Measurements from ENCODE around the gene APLP1.

Gene APLP1

GRCh38 chr19:35845215-35846037, 22.9 kb upstream of the APLP1 start:
- DNase-seq (ENCODE audit: low spot score): no peak
- Mint-ChIP-seq H3K27me3 (ENCODE audit: low read depth) (peaks cover 51% of the 10 kb centered on the region), H3K4me1 (ENCODE audit: low read depth) (peaks cover 9% of the 10 kb centered on the region), H3K27ac (no peak overlapping the region), H3K4me3 (peak overlapping the region; percentile 62), H3K9me3 (no peaks in the 10 kb centered on the region), H3K36me3 (ENCODE audit: low read depth) (no peaks in the 10 kb centered on the region)

GRCh38 chr19:35846038-35846668, 22.2 kb upstream of the APLP1 start:
- Mint-ChIP-seq H3K9me3 (no peaks in the 10 kb centered on the region), H3K36me3 (ENCODE audit: low read depth) (no peaks in the 10 kb centered on the region), H3K27me3 (ENCODE audit: low read depth) (peaks cover 56% of the 10 kb centered on the region), H3K4me3 (no peak overlapping the region), H3K4me1 (ENCODE audit: low read depth) (peaks cover 9% of the 10 kb centered on the region), H3K27ac (no peak overlapping the region)
- no peak for DNase-seq (ENCODE audit: low spot score)

GRCh38 chr19:35847911-35848310, 20.5 kb upstream of the APLP1 start:
- Mint-ChIP-seq H3K4me1 (ENCODE audit: low read depth) (peaks cover 9% of the 10 kb centered on the region), H3K27ac (no peak overlapping the region), H3K4me3 (no peak overlapping the region), H3K36me3 (ENCODE audit: low read depth) (no peaks in the 10 kb centered on the region), H3K9me3 (no peaks in the 10 kb centered on the region), H3K27me3 (ENCODE audit: low read depth) (peaks cover 62% of the 10 kb centered on the region)
- no peak for DNase-seq (ENCODE audit: low spot score)

- H3K4me3 Mint-ChIP-seq: no peak overlapping the region
- no peaks in the 10 kb centered on the region for H3K36me3 Mint-ChIP-seq (ENCODE audit: low read depth)
- peaks cover 59% of the 10 kb centered on the region for H3K27me3 Mint-ChIP-seq (ENCODE audit: low read depth)
- H3K9me3 Mint-ChIP-seq: no peaks in the 10 kb centered on the region
- H3K4me1 Mint-ChIP-seq (ENCODE audit: low read depth): peaks cover 9% of the 10 kb centered on the region
- H3K27ac Mint-ChIP-seq: no peak overlapping the region
- no peak for DNase-seq (ENCODE audit: low spot score)
Observed at GRCh38 chr19:35848486-35848885, 19.9 kb upstream of the APLP1 start.

GRCh38 chr19:35848919-35849505, 19.4 kb upstream of the APLP1 start:
- H3K4me3 Mint-ChIP-seq: no peak overlapping the region
- H3K4me1 Mint-ChIP-seq (ENCODE audit: low read depth): peaks cover 9% of the 10 kb centered on the region
- DNase-seq (ENCODE audit: low spot score): no peak
- no peak overlapping the region for H3K27ac Mint-ChIP-seq
- H3K36me3 Mint-ChIP-seq (ENCODE audit: low read depth): no peaks in the 10 kb centered on the region
- H3K27me3 Mint-ChIP-seq (ENCODE audit: low read depth): peaks cover 55% of the 10 kb centered on the region
- no peaks in the 10 kb centered on the region for H3K9me3 Mint-ChIP-seq

GRCh38 chr19:35851213-35852028, 17.0 kb upstream of the APLP1 start:
- H3K27ac Mint-ChIP-seq: no peak overlapping the region
- no peak overlapping the region for H3K4me3 Mint-ChIP-seq
- peaks cover 47% of the 10 kb centered on the region for H3K27me3 Mint-ChIP-seq (ENCODE audit: low read depth)
- no peaks in the 10 kb centered on the region for H3K9me3 Mint-ChIP-seq
- no peaks in the 10 kb centered on the region for H3K36me3 Mint-ChIP-seq (ENCODE audit: low read depth)
- H3K4me1 Mint-ChIP-seq (ENCODE audit: low read depth): peaks cover under 1% of the 10 kb centered on the region
- no peak for DNase-seq (ENCODE audit: low spot score)

- H3K27ac Mint-ChIP-seq: no peak within 1 kb of the TSS
- H3K4me3 Mint-ChIP-seq: no peak within 1 kb of the TSS
- no peaks in the 10 kb centered on the region for H3K36me3 Mint-ChIP-seq (ENCODE audit: low read depth)
- peaks cover 46% of the 10 kb centered on the region for H3K27me3 Mint-ChIP-seq (ENCODE audit: low read depth)
- no peaks in the 10 kb centered on the region for H3K9me3 Mint-ChIP-seq
- no peak for DNase-seq (ENCODE audit: low spot score)
- peaks cover 3% of the 10 kb centered on the region for H3K4me1 Mint-ChIP-seq (ENCODE audit: low read depth)
Observed at GRCh38 chr19:35852029-35852780, 16.2 kb upstream of the APLP1 start, which contains the start of gene NPHS1. TSS of gene NPHS1 (minus strand) at chr19:35852504. CDS start at chr19:35851837, 667 bp downstream.

GRCh38 chr19:35853038-35853756, 15.2 kb upstream of the APLP1 start:
- peaks cover 51% of the 10 kb centered on the region for H3K27me3 Mint-ChIP-seq (ENCODE audit: low read depth)
- no peaks in the 10 kb centered on the region for H3K9me3 Mint-ChIP-seq
- no peaks in the 10 kb centered on the region for H3K36me3 Mint-ChIP-seq (ENCODE audit: low read depth)
- no peak overlapping the region for H3K4me3 Mint-ChIP-seq
- no peak overlapping the region for H3K27ac Mint-ChIP-seq
- peaks cover 5% of the 10 kb centered on the region for H3K4me1 Mint-ChIP-seq (ENCODE audit: low read depth)
- DNase-seq (ENCODE audit: low spot score): no peak

GRCh38 chr19:35856546-35857149, 11.7 kb upstream of the APLP1 start, which contains the start of gene KIRREL2:
TSS of gene KIRREL2 (plus strand) at chr19:35856911. CDS start at chr19:35857120, 209 bp downstream.
- peaks cover 70% of the 10 kb centered on the region for H3K27me3 Mint-ChIP-seq (ENCODE audit: low read depth)
- H3K27ac Mint-ChIP-seq: no peak within 1 kb of the TSS
- H3K9me3 Mint-ChIP-seq: no peaks in the 10 kb centered on the region
- no peaks in the 10 kb centered on the region for H3K36me3 Mint-ChIP-seq (ENCODE audit: low read depth)
- DNase-seq (ENCODE audit: low spot score): peak; percentile 25
- H3K4me3 Mint-ChIP-seq: peak within 1 kb of the TSS; percentile 70
- H3K4me1 Mint-ChIP-seq (ENCODE audit: low read depth): peaks cover 5% of the 10 kb centered on the region

- no peak overlapping the region for H3K4me3 Mint-ChIP-seq
- H3K27ac Mint-ChIP-seq: no peak overlapping the region
- no peaks in the 10 kb centered on the region for H3K9me3 Mint-ChIP-seq
- H3K36me3 Mint-ChIP-seq (ENCODE audit: low read depth): no peaks in the 10 kb centered on the region
- peaks cover 68% of the 10 kb centered on the region for H3K27me3 Mint-ChIP-seq (ENCODE audit: low read depth)
- H3K4me1 Mint-ChIP-seq (ENCODE audit: low read depth): peaks cover 5% of the 10 kb centered on the region
- no peak for DNase-seq (ENCODE audit: low spot score)
Observed at GRCh38 chr19:35858311-35858710, 10.1 kb upstream of the APLP1 start.

- peaks cover 5% of the 10 kb centered on the region for H3K4me1 Mint-ChIP-seq (ENCODE audit: low read depth)
- H3K9me3 Mint-ChIP-seq: no peaks in the 10 kb centered on the region
- H3K36me3 Mint-ChIP-seq (ENCODE audit: low read depth): no peaks in the 10 kb centered on the region
- H3K4me3 Mint-ChIP-seq: no peak overlapping the region
- DNase-seq (ENCODE audit: low spot score): no peak
- H3K27me3 Mint-ChIP-seq (ENCODE audit: low read depth): peaks cover 71% of the 10 kb centered on the region
- H3K27ac Mint-ChIP-seq: no peak overlapping the region
Observed at GRCh38 chr19:35859414-35859813, 9.0 kb upstream of the APLP1 start.

GRCh38 chr19:35860436-35860817, 7.9 kb upstream of the APLP1 start:
- Mint-ChIP-seq H3K27ac (no peak overlapping the region), H3K4me3 (no peak overlapping the region), H3K36me3 (ENCODE audit: low read depth) (no peaks in the 10 kb centered on the region), H3K9me3 (no peaks in the 10 kb centered on the region), H3K27me3 (ENCODE audit: low read depth) (peaks cover 62% of the 10 kb centered on the region), H3K4me1 (ENCODE audit: low read depth) (peaks cover 5% of the 10 kb centered on the region)
- DNase-seq (ENCODE audit: low spot score): no peak

Measured in T-helper 2 cell treated with Interferon-gamma antibody and Interleukin-4, amounts not matched to agents 5 μg/mL and 100 μg/mL, for 36 hours (primary cell).